ENCODE measurements around the gene FXYD3. TPM values are rescaled to one million over a fixed set of nuclear protein-coding genes. Genes with fewer than 3 reads are reported as not detected.

The FXYD3 gene
- total RNA-seq, 1 donor from 2014 or later: not detected

DNA sequence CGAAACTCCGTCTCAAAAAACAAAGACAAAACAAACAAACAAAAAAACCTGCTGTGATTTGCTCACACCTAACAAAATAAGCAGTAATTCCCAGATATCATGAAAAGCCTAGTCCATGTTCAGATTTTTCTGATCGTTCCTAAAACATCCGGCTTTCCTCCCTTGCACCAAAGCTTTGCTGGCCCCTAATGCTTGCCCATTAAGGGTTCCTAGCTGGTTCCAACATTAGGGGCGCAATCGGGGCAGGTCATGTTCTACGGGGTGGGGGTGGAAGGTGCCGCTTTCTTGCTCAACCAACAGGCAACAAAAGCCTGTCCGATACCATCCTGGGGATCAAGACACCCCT, 25.5 kb upstream of the FXYD3 start:
- TF ChIP-seq, protein P1, sequence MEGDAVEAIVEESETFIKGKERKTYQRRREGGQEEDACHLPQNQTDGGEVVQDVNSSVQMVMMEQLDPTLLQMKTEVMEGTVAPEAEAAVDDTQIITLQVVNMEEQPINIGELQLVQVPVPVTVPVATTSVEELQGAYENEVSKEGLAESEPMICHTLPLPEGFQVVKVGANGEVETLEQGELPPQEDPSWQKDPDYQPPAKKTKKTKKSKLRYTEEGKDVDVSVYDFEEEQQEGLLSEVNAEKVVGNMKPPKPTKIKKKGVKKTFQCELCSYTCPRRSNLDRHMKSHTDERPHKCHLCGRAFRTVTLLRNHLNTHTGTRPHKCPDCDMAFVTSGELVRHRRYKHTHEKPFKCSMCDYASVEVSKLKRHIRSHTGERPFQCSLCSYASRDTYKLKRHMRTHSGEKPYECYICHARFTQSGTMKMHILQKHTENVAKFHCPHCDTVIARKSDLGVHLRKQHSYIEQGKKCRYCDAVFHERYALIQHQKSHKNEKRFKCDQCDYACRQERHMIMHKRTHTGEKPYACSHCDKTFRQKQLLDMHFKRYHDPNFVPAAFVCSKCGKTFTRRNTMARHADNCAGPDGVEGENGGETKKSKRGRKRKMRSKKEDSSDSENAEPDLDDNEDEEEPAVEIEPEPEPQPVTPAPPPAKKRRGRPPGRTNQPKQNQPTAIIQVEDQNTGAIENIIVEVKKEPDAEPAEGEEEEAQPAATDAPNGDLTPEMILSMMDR (IDR thresholded peaks at IDR 0.05): no peak
- DNase-seq (no peak), ATAC-seq (ENCODE audit: low read depth) (no peak)
- H3K27me3 Mint-ChIP-seq: no peaks in the 10 kb centered on the region
- no peaks in the 10 kb centered on the region for H3K36me3 Mint-ChIP-seq (ENCODE audit: low read depth)
- no peaks in the 10 kb centered on the region for H3K9me3 Mint-ChIP-seq
- ChIA-PET POLR2A (interaction anchor here (1.2 kb wide), 1 partner anchor 23 kb away, joined by 3 read pairs; no protein-coding TSS in a partner anchor), CTCF (interaction anchor here (0.6 to 4.3 kb wide), 5 partner anchors 19 to 117 kb away, joined by 3 to 52 read pairs (median 3); partner anchors contain the start of gene LGI4)
- intact Hi-C loops (cut with micrococcal nuclease): loop anchor here (1.0 kb wide), 4 partner anchors 23 to 117 kb away; partner anchors contain the start of gene LGI4
- H3K27ac Mint-ChIP-seq: no peak overlapping the region
- peak overlapping the region; percentile 68 for H3K4me3 Mint-ChIP-seq
- H3K4me1 Mint-ChIP-seq: peaks cover 51% of the 10 kb centered on the region

DNA sequence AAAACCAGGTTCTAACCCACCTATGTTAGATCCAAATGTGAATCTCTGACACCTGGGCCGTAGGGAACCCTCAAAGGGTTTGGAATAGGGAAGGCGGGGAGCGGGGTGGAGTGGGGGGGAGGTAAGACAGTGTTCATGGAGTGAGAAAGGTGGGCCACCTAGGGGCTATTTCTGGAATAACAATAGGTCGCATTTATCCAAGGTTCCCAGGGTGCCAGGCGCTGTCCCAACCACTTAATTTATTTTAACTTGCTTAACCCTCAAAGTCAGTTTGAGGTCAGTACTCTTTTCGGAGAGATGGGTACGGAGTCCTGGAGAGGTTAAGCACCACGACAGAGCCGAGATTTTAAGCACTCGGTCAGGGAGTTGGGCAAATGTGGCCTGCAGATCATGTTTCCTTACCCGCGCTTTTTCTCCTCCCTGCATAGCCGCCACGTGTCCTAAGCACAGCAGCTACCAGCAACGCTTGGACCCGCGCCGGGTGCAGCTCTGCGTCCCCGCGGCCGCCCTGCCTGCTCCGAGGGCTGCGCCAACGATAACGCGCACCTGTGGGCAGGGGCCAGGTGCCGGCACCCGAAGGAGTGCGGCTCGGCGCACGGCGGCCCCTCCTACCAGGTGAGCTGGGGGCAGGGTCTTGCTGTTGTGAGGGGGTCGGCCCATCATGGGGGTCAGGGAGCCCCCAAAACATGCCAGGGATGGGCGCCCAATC, 25.0 kb upstream of the FXYD3 start:
- CTCF ChIA-PET: interaction anchor here (1.1 to 4.3 kb wide), 7 partner anchors 8 to 45 kb away, joined by 3 to 52 read pairs (median 5); partner anchors contain the start of gene LGI4
- no peaks in the 10 kb centered on the region for H3K9me3 Mint-ChIP-seq
- no peak overlapping the region for H3K27ac Mint-ChIP-seq
- H3K27me3 Mint-ChIP-seq: no peaks in the 10 kb centered on the region
- no peak for DNase-seq
- ATAC-seq (ENCODE audit: low read depth): peak; percentile 65
- intact Hi-C loops (cut with micrococcal nuclease): loop anchor here (1.0 kb wide), 4 partner anchors 23 to 117 kb away; partner anchors contain the start of gene LGI4
- TF ChIP-seq, protein P1 (IDR thresholded peaks at IDR 0.05): no peak
- H3K4me3 Mint-ChIP-seq: peak overlapping the region; percentile 68
- no peaks in the 10 kb centered on the region for H3K36me3 Mint-ChIP-seq (ENCODE audit: low read depth)
- H3K4me1 Mint-ChIP-seq: peaks cover 46% of the 10 kb centered on the region
- POLR2A ChIA-PET: interaction anchor here (1.2 kb wide), 1 partner anchor 24 kb away, joined by 3 read pairs; no protein-coding TSS in a partner anchor

DNA sequence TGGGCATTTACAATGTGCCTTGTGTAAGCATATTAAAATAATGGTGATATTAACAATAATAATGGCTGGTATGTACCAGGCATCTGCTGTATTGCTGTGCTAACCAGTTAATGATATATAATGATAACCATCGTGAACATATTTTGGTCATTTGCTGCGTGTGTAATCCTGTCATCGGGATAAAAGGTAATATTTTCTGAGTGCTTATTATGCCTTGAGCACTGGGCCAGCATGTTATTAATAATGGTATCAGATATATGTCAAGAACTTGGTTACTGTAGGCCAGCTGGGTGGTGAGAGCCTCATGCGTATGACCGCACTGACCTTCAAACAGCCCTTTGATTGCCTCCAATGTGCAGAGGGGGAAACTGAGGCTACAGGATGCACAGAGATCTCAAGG, 22.2 kb upstream of the FXYD3 start:
- ChIA-PET POLR2A (interaction anchor here (0.7 kb wide), 1 partner anchor 24 kb away, joined by 7 read pairs; no protein-coding TSS in a partner anchor), CTCF (interaction anchor here (1.1 to 4.3 kb wide), 2 partner anchors 26 to 49 kb away, joined by 3 to 52 read pairs; no protein-coding TSS in a partner anchor)
- TF ChIP-seq, protein P1 (IDR thresholded peaks at IDR 0.05): no peak
- DNase-seq: no peak
- H3K9me3 Mint-ChIP-seq: no peaks in the 10 kb centered on the region
- peaks cover 18% of the 10 kb centered on the region for H3K4me1 Mint-ChIP-seq
- intact Hi-C loops (cut with micrococcal nuclease): no loop called here
- no peaks in the 10 kb centered on the region for H3K36me3 Mint-ChIP-seq (ENCODE audit: low read depth)
- H3K27ac Mint-ChIP-seq: no peak overlapping the region
- no peaks in the 10 kb centered on the region for H3K27me3 Mint-ChIP-seq
- no peak for ATAC-seq (ENCODE audit: low read depth)
- H3K4me3 Mint-ChIP-seq: no peak overlapping the region

DNA sequence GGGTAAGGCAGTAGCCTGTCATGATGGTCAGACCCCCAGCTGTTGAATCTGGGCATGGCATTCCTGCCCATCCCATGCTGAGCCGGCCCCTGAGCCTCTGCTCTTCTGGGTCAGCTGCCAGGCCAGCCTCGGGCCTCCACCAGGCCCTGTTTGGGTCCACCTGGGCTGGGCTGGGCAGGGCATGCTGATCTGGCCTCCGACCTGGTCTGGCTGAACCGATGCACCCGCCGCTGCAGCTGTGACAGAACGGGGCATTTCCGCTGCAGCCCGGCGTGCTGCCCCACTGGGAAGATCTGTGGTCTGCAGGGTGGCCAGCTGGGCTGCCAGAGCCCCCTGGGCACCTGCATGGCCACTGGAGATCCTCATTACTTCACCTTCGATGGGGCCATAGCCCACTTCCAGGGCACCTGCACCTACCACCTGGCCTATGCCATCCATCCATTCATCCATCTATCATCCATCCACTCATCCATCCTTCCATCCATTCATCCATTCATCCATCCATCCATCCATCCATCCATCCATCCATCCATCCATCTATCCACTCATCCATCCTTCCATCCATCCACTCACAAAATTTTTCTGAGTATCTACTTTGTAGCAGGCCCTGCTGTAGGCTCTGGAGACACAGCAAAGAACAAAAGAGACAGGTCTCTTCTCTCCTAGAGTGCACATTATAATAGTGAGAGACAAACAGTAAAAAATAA, 21.5 kb upstream of the FXYD3 start:
- POLR2A ChIA-PET: interaction anchor here (0.7 kb wide), 1 partner anchor 23 kb away, joined by 7 read pairs; no protein-coding TSS in a partner anchor
- intact Hi-C loops (cut with micrococcal nuclease): no loop called here
- DNase-seq: no peak
- Mint-ChIP-seq H3K36me3 (ENCODE audit: low read depth) (no peaks in the 10 kb centered on the region), H3K4me1 (peaks cover 11% of the 10 kb centered on the region), H3K9me3 (no peaks in the 10 kb centered on the region), H3K27me3 (no peaks in the 10 kb centered on the region), H3K4me3 (no peak overlapping the region), H3K27ac (no peak overlapping the region)
- CTCF ChIA-PET: no interaction called here
- no peak for ATAC-seq (ENCODE audit: low read depth)
- TF ChIP-seq, protein P1 (IDR thresholded peaks at IDR 0.05): no peak

DNA sequence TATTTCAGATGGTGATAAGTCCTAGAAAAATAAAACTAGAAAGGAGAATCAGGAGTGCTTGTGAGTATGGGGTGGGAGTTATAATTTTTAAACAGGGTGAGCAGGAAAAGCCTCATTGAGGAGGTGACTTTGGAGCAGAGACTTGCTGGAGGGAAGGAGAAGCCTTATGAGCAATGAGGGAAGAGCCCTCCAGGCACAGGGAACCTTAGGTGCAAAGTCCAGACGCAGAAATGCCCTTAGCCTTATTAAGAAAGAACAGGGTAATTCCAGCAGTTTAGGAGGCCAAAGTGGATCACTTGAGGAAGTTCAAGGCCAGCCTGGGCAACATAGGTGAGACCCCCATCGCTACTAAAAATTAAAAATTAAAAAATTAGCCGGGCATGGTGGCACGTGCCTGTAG, 21.0 kb upstream of the FXYD3 start:
- H3K4me3 Mint-ChIP-seq: no peak overlapping the region

More for the DNA sequence above, 21.0 kb upstream of the FXYD3 start:
- H3K9me3 Mint-ChIP-seq: no peaks in the 10 kb centered on the region
- POLR2A ChIA-PET: no interaction called here
- no peaks in the 10 kb centered on the region for H3K36me3 Mint-ChIP-seq (ENCODE audit: low read depth)
- TF ChIP-seq, protein P1 (IDR thresholded peaks at IDR 0.05): no peak
- ATAC-seq (ENCODE audit: low read depth): no peak
- DNase-seq: no peak
- H3K27me3 Mint-ChIP-seq: no peaks in the 10 kb centered on the region
- CTCF ChIA-PET: no interaction called here
- H3K27ac Mint-ChIP-seq: no peak overlapping the region
- H3K4me1 Mint-ChIP-seq: peaks cover 8% of the 10 kb centered on the region
- intact Hi-C loops (cut with micrococcal nuclease): no loop called here
